ENCODE measurements around the gene QPRT.
"Not testable (repeated sequence)": the region's sequence is repeated elsewhere in the genome, so short reads cannot be mapped to it uniquely, and the experiment has no call there.

Gene QPRT

DNA sequence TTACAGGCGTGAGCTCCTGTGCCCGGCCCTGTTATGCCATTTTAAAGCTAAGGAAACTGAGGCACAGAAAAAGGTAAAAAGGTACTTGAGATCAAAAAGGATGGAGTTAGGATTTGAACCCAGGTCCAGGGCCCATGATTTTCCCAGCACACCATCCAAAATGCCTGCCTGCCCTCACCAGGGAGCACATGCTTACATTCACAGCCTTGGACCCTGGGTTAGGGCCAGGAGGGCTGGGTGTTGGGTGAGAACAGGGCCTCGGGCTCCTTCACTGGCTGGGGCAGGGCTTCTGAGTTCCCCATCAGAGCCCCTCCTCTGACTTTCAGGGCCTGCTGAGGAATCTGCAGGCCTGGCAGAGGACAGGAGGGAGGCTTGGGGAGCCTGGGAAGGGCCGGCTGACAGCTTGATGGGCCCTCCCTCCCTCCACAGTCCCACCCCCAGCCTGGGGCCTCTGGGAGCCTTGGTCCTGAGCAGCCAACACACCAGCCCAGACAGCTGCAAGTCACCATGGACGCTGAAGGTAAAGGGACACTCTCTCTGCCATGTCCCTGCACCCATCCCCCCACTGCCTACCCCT, at the start of gene QPRT:
Gene QPRT (plus strand): TSS at position 490 of the 577 bp plus-strand sequence. CDS start 18 bp downstream, at position 508.
- no peak for DNase-seq (ENCODE audit: extremely low read depth in 1 of 2, low read depth in 1 of 2)

- not testable (repeated sequence) for DNase-seq (ENCODE audit: extremely low read depth in 1 of 2, low read depth in 1 of 2)
Measured at GRCh38 chr16:29629318-29629717, 49.7 kb upstream of the QPRT start.

DNA sequence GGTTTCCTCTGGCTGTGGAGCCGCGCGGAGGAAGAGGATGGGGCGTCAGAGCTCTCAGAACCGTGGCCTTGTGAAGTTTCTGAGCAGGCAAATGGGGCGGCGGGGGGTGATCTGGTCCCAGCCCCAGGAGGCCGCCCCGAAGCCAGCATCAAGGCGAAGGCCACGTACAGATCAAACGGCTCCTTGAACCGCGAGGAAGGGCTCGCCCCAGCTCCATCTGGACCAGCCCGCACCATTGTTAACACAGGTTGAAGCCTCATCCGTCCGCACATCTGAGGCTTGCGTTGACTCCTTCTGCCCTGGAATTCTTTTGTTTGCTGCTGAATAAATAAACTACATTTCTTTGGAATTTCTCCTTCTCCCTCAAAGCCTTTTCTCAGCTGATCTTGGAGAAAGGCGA, 47.3 kb upstream of the QPRT start:
- not testable (repeated sequence) for DNase-seq (ENCODE audit: extremely low read depth in 1 of 2, low read depth in 1 of 2)

DNA sequence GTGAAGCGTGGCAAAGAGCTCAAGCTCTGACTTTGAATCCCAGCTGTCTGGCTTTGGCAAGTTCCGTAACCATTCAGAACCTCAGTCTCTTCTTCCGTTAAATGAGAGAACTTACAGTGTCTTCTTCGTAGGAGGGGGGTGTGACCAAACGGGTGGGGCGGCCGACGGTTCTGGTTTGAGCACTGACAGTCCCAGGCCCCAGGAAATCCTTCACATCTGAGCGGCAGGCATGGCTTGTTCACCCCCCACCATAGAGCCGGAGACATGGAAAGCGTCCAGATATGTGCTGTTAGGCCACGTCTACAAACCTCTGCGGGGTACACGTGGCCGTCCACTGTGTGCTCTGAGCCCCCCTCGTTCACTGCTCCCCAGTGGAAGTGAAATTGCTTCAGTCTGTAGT, 43.1 kb upstream of the QPRT start:
- not testable (repeated sequence) for DNase-seq (ENCODE audit: extremely low read depth in 1 of 2, low read depth in 1 of 2)

GRCh38 chr16:29636368-29636767, 42.6 kb upstream of the QPRT start:
- DNase-seq (ENCODE audit: extremely low read depth in 1 of 2, low read depth in 1 of 2): not testable (repeated sequence)

DNA sequence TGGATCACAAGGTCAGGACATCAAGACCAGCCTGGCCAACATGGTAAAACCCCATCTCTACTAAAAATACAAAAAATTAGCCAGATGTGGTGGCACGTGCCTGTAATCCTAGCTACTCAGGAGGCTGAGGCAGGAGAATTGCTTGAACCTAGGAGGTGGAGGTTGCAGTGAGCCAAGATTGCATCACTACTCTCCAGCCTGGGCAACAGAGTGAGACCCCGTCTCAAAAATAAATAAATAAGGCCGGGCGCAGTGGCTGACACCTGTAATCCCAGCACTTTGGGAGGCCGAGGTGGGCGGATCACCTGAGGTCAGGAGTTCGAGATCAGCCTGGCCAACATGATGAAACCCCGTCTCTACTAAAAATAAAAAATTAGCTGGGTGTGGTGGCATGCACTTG, 40.2 kb upstream of the QPRT start:
- DNase-seq (ENCODE audit: extremely low read depth in 1 of 2, low read depth in 1 of 2): not testable (repeated sequence)

DNA sequence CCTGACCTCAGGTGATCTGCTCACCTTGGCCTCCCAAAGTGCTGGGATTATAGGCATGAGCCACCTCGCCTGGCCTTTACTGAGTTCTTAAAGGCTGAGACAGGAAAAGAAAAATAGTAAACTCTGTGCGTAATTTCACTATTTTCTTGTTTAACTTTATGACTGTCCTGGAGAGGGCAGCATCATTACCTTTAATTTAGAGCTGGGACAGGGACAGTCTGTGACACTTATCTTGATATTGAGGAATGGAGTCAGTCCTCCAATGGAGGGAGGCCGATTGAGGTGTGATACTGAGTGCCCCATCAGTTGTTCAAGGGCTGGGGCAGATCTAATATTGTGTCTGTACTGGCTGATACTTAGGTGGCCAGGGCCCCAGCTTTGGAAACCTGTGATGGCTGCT, 37.4 kb upstream of the QPRT start:
- no peak for DNase-seq (ENCODE audit: extremely low read depth in 1 of 2, low read depth in 1 of 2)

GRCh38 chr16:29643596-29643995, 35.4 kb upstream of the QPRT start:
- DNase-seq (ENCODE audit: extremely low read depth in 1 of 2, low read depth in 1 of 2): no peak

- no peak for DNase-seq (ENCODE audit: extremely low read depth in 1 of 2, low read depth in 1 of 2)
Measured at GRCh38 chr16:29644338-29644857, 34.6 kb upstream of the QPRT start.

GRCh38 chr16:29644973-29645693, 33.8 kb upstream of the QPRT start:
- DNase-seq (ENCODE audit: extremely low read depth in 1 of 2, low read depth in 1 of 2): no peak

DNA sequence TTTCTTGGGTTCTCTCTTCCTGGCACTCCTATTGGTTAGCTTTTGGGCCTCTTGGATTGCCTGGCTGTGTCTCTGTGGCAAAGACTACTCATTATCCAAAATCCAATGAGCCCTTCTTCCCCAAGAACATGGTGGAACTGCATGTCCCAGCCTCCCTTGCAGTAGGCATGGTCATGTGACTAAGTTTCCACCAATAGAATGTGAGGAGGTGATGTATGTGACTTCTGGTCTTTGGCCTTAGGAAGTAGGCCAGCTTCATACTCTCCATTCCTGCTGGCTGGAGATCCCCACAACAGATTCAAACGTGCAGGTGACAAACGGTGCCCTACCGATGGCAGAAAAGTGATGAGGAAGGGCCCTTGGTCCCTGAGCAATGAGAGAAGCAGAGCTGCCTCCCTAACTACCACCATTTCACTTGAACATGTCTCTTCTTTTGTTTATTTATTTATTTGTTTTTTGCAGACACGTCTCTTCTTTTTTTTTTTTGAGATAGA, 33.2 kb upstream of the QPRT start:
- no peak for DNase-seq (ENCODE audit: extremely low read depth in 1 of 2, low read depth in 1 of 2)

- no peak for DNase-seq (ENCODE audit: extremely low read depth in 1 of 2, low read depth in 1 of 2)
Measured at GRCh38 chr16:29646947-29647346, 32.0 kb upstream of the QPRT start.

GRCh38 chr16:29649588-29650494, 29.1 kb upstream of the QPRT start:
- DNase-seq (ENCODE audit: extremely low read depth in 1 of 2, low read depth in 1 of 2): no peak

DNA sequence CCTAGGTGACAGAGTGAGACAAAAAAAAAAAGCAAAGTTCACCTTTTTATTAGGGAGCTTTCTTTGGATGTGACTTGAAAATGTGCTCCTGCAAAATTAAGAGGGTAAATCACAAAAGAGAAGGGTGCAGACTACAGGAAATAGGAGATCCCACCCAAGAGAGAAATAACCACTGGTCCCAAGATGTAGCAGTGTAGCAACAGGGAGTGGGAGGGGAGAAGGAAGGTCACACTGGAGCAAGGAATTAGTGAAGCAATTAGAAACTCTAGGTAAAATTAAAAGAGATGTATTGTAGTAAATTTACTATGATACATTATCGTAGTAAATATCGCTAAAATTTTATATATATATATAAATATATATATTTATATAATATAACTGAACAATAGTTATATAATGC, 28.2 kb upstream of the QPRT start:
- DNase-seq (ENCODE audit: extremely low read depth in 1 of 2, low read depth in 1 of 2): no peak

DNA sequence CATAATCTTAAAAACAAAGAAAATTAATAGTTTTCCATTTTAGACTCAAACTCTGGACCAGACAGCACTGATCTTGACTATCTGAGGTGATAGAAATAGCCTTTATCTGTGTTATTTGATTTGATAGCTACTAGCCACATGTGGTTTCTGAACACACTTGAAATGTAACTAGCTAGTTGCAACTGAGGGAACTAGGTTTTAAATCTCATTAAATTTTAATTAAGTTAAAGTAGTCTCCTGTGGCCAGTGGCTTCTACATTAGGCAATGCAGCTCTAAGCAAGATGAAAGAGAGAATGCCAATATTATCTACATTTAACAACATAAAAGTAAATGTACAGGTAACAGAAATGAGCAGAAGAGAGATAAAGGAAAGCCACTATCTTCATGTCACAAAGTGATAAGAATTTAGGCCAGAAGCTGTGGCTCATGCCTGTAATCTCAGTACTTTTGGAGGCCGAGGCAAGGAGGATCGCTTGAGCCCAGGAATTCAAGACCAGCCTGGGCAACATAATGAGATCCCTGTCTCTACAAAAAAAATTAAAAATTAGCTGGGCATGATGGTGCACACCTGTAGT, 27.1 kb upstream of the QPRT start:
- no peak for DNase-seq (ENCODE audit: extremely low read depth in 1 of 2, low read depth in 1 of 2)

- DNase-seq (ENCODE audit: extremely low read depth in 1 of 2, low read depth in 1 of 2): no peak
Measured at GRCh38 chr16:29653471-29653870, 25.5 kb upstream of the QPRT start.

DNA sequence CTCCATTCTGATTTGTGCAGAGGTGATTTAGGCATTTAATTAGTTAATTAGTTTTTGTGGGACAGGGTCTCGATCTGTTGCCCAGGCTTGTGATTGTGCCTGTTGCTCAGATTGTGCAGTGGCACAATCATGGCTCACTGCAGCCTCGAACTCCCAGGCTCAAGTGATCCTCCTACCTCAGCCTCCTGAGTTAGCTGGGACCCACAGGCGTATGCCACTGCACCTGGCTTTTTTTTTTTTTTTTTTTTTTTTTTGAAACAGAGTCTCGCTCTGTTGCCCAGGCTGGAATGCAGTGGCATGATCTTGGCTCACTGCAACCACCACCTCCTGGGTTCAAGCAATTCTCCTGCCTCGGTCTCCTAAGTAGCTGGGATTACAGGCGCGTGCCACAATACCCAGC, 25.1 kb upstream of the QPRT start:
- DNase-seq (ENCODE audit: extremely low read depth in 1 of 2, low read depth in 1 of 2): not testable (repeated sequence)

GRCh38 chr16:29656688-29657523, 22.1 kb upstream of the QPRT start:
- DNase-seq (ENCODE audit: extremely low read depth in 1 of 2, low read depth in 1 of 2): no peak

GRCh38 chr16:29658705-29659104, 20.3 kb upstream of the QPRT start:
- DNase-seq (ENCODE audit: extremely low read depth in 1 of 2, low read depth in 1 of 2): no peak
